NCI-H510A treated with DMSO at 0.1 percent for 48 hours (cell line): ENCODE data around the gene GRIK4.
"Not testable (repeated sequence)": the region's sequence is repeated elsewhere in the genome, so short reads cannot be mapped to it uniquely, and the experiment has no call there.

Experiments used
- DNase-seq: peaks from one replicate; lab custom pipeline; 2025; lab: John Stamatoyannopoulos, UW

Gene GRIK4

GRCh38 chr11:120511116-120511819 is at the start of gene GRIK4:
Gene GRIK4 (plus strand): TSS chr11:120511748. CDS start chr11:120660319, 148,571 bp downstream.
- peak; percentile 61 for DNase-seq

GRCh38 chr11:120462825-120463224 is 48.7 kb upstream of the GRIK4 start:
- no peak for DNase-seq

DNA sequence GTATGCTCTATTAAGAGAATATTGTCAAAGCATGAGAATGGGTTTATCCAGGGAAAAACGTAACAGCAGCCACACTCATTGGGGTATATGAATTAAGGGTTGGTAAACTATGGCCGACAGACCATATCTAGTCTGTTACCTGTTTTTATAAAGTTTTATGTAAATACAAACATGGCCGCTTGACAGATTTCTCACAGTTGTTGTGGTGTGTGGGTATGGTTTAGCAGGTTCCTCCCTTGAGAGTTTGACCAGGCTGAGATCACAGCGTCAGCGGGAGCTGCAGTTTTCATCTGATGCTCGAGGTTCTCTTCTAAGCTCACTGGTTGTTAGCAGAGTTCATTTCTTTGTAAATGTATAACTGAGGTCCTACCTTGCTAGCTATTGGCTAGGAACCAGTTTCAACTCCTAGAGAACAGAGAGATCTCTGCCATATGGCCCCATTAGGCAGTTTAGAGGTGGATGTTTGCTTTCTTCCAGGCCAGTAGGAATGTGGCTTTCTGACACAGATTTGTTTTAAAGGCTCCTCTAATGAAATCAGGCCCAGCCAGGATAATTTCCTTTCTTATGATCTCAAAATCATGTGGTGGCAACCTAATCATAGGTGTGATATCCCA is 45.5 kb upstream of the GRIK4 start:
- DNase-seq = no peak

DNA sequence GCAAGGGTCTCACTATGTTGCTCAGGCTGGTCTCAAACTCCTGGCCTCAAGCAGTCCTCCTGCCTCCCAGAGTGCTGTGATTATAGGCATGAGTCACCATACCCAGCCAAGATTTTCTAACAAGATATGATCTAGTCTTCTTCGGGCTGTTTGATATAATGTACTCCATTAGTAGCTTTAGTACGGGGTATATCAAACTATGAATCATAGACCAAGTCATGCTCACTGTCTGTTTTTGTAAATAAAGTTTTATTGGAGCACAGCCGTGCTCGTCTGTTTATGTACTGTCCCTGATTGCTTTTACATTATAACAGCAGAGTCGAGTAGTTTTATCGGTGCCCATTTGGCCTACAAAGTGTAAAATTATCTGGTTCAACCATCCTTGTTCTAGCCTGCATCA is 43.9 kb upstream of the GRIK4 start:
- DNase-seq = no peak

- DNase-seq = no peak
These were observed 40.4 kb upstream of the GRIK4 start for GRCh38 chr11:120471131-120471530.

GRCh38 chr11:120471994-120472393 is 39.6 kb upstream of the GRIK4 start:
- DNase-seq = no peak

DNA sequence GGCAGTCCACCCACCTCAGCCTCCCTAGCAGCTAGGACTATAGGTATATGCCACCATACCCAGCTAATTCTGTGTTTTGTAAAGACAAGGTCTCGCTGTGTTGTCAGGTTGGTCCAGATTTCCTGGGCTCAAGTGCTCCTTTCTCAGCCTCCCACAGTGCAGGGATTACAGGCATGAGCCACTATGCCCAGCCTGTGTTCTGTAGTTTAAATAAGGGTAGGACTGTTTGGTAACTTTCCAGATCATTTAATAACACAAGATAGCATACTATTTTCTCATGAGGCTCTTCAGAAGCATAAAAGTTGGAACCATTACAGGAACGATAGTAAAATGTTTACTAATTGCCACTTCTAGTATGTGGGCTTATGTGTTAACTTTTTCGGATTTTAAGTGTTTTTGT is 38.0 kb upstream of the GRIK4 start:
- no peak for DNase-seq

- DNase-seq = no peak
These were observed 29.4 kb upstream of the GRIK4 start for GRCh38 chr11:120482149-120482548.

- no peak for DNase-seq
These were observed 26.8 kb upstream of the GRIK4 start for GRCh38 chr11:120484722-120485121.

DNA sequence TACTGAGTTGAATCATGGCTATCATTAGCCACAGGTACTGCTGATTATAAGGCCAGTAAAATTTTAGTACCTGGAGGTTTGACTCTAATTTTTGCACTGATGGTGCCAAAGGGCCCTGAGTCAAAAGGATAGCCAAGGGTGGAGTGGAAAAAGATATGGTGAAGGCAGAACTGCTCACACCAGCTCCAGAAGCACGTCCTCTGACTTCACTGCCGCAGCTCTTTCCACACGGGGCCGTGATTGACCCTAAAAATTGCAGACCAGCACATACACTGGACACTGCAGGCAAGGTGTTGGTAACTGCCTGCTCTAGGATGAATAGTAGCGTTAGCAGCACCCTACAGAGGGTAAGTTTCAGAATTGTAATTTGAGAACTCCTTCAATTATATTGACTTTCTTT is 25.4 kb upstream of the GRIK4 start:
- no peak for DNase-seq

DNA sequence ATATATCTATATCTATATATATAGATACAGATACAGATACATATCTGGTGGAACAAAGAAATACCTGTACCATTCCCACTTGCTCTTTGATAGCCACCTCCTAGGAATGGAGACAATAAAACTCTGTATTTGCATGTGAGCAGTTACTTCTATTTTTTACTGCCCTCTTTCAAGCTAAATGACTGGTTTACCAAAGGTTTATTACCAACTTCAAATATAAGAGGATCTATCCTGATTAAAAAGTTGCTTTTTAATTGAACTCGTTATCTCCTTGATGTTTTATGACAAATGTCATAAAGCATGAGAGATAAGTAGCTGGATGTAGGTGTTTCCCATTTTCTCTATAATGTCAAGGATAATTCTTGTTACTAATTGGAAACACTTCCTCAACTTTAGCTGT is 21.7 kb upstream of the GRIK4 start:
- no peak for DNase-seq

GRCh38 chr11:120492486-120492885 is 19.1 kb upstream of the GRIK4 start:
- no peak for DNase-seq

GRCh38 chr11:120494595-120494994 is 17.0 kb upstream of the GRIK4 start:
- DNase-seq = no peak

DNA sequence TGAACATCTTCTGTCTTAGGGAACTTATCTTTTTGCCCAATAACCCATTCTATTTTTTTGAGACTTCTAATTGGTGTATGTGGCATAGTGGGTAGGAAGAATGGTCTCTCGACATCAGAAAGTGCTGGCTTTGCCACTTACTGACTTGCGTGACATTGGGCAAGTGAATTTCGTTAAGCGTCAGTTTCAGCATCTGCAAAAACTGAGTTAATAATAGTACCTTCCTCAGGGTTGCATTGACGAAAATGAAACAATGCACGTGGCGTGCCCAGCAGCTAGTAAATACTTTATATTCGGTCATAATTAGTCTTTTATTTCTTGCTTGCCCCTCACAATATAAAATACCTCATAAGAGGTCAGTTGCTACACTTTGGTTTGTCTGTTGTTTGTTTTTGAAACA is 12.5 kb upstream of the GRIK4 start:
- DNase-seq = no peak

DNA sequence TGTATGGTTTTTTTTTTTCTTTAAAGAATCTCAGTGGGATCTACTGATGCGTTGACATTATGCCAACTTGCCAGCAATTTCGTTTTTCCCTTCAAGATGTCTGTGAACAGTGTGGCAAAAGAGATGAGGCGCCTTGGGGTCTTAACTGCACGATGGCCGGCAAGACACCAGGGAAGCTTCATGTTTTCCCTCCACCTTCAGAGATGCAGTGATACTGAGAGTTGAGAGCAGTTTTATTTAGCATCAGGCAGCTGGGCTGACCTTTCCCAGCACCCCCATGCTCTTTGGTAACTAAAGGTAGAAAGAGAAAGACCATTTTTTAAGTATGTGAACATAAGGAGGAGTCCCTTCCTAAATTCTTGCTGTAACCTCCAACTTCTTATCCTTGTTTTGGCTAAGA is 11.7 kb upstream of the GRIK4 start:
- DNase-seq = no peak

GRCh38 chr11:120500414-120501071 is 11.0 kb upstream of the GRIK4 start:
- no peak for DNase-seq

DNA sequence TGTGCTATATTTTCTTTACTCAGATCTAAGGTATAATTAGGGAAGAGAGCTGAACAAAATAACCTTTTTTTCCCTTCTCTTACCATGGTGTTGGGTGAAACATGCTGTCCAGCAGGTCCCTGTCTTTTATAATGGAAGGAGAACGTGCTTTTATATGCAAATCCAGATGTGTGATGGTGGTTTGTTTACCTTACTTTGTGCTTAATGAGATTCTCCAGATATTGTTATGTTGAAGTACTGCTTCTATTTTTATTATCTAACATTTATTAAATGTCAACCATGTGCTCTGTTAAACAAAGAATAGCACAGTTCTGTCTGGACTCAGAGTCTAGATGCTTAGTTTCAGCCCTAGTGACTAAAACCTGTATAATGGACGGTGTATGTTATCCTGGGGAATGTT is 10.1 kb upstream of the GRIK4 start:
- DNase-seq = no peak

- no peak for DNase-seq
These were observed 9.4 kb upstream of the GRIK4 start for GRCh38 chr11:120501976-120502755.

DNA sequence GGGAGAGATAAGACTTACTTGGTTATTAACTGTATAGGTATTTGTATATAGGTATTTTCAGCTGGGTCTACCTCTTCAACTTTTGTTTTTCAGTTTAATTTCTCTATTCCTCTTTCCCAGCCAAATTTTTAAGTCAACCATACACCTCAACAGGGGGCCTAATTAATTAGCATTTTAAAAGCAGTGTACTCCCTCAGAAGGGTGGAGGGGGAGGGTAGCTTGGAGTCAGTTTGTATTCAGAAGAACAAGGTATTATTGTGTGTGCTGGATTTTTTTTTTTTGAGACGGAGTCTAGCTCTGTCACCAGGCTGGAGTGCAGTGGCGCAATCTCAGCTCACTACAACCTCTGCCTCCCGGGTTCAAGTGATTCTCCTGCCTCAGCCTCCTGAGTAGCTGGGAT is 8.0 kb upstream of the GRIK4 start:
- not testable (repeated sequence) for DNase-seq

DNA sequence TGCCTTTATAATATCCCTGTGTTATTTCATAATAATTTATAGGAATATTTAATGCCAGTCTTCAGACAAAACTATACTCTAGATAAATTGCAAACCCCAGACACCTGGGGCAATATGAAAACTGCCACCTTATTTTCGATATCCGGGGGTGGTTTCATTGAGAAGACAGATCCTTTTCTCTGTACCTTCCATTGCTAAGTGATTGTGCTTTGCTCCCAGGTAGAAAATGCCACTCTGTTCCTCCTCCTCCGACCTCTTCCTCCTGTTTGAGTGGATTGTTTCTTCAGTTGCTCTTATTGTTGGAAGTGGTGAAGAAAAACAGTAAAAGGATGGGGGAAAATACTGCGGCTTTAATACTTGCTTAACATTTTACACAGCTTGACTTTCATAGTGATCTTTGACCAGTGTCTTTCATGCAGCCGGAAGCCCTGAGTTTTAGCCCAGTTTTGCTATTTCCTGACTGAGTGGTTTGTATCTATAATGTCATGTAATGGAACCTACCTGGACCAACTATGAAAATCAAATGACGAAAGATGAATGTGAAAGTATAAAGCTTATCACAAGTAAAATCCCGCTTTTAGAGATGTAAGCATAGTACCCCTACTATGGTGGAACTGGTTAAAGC is 5.6 kb upstream of the GRIK4 start:
- no peak for DNase-seq

GRCh38 chr11:120509346-120510053 is 2.0 kb upstream of the GRIK4 start:
- no peak for DNase-seq
